Activated CD4-positive, alpha-beta T cell treated with anti-CD3 and anti-CD28 coated beads, Interleukin-2, amount 10 ng/mL, durations not matched to agents 7 days and 5 days (primary cell): ENCODE data around the gene IFT57. TPM values are rescaled to one million over a fixed set of nuclear protein-coding genes. Genes with fewer than 3 reads are reported as not detected.

Experiments used
- CTCF ChIA-PET: fragments of 350-600 bp; sonication (Branson Sonifier 250); formaldehyde crosslinking; loops from one replicate; lab custom pipeline; 2021; ENCODE audit warnings: antibody characterized with exemption; lab: Charles Lee
- POLR2A ChIA-PET: fragments of 350-600 bp; sonication (Branson Sonifier 250); formaldehyde crosslinking; loops from one replicate; lab custom pipeline; 2021; ENCODE audit warnings: antibody characterized with exemption; lab: Charles Lee
- DNase-seq: peaks from one replicate; pipeline ENCODE4 v3.0.0-alpha.2; 2020
- H3K27ac Mint-ChIP-seq: one replicate; pipeline ENCODE4 v1.8.0; 2021; ENCODE audit warnings: mild to moderate bottlenecking, moderate library complexity, mixed read lengths
- H3K27me3 Mint-ChIP-seq: one replicate; pipeline ENCODE4 v1.8.0; 2021; ENCODE audit warnings: mixed read lengths
- H3K36me3 Mint-ChIP-seq: one replicate; pipeline ENCODE4 v1.8.0; 2021; ENCODE audit warnings: low read depth, mixed read lengths
- H3K4me1 Mint-ChIP-seq: one replicate; pipeline ENCODE4 v1.8.0; 2021; ENCODE audit warnings: mixed read lengths
- H3K4me3 Mint-ChIP-seq: one replicate; pipeline ENCODE4 v1.8.0; 2021; ENCODE audit warnings: mild to moderate bottlenecking, moderate library complexity, mixed read lengths
- H3K9me3 Mint-ChIP-seq: one replicate; pipeline ENCODE4 v1.8.0; 2021; ENCODE audit warnings: mixed read lengths
- total RNA-seq, 2 experiments: library from RNA; stranded (reverse); gene quantifications; one replicate each; pipeline ENCODE4 v1.2.3, GENCODE V29; 2021

Gene IFT57
- total RNA-seq, 2 experiments from 2014 or later, result 23.8 to 25.7 TPM

DNA sequence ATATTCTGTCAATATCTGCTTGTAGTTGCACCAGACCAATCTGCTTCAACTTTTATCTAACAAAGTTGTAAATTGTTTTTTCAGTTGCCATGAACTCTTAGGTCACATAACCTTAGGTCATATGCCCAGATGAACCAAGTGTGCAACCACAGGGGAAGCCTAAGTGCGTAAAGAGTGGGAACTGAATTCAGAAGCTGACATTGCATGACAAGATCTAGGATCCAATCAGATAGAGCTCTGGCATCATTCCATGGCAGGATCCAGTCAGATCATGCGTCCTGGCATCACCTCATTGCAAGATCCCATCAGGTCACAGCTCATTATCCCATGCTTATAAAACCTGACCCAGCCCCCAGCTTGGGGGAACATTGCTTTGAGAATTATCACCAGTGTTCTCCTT lies 18.9 kb upstream of the IFT57 start:
- ChIA-PET CTCF (interaction anchor here (1.0 to 2.8 kb wide), 3 partner anchors 10 to 53 kb away, joined by 3 to 8 read pairs (median 5); no protein-coding TSS in a partner anchor), POLR2A (no interaction called here)
- Mint-ChIP-seq H3K4me1 (peaks cover 2% of the 10 kb centered on the region), H3K4me3 (no peak overlapping the region), H3K27ac (no peak overlapping the region), H3K9me3 (peaks cover 12% of the 10 kb centered on the region), H3K36me3 (peaks cover 10% of the 10 kb centered on the region), H3K27me3 (no peaks in the 10 kb centered on the region)
- DNase-seq, result no peak

GRCh38 chr3:108239082-108239481 lies 16.9 kb upstream of the IFT57 start:
- Mint-ChIP-seq H3K9me3 (peaks cover 8% of the 10 kb centered on the region), H3K4me1 (peaks cover 2% of the 10 kb centered on the region), H3K4me3 (no peak overlapping the region), H3K36me3 (peaks cover 6% of the 10 kb centered on the region), H3K27ac (no peak overlapping the region), H3K27me3 (no peaks in the 10 kb centered on the region)
- DNase-seq, result no peak
- POLR2A ChIA-PET, result no interaction called here
- CTCF ChIA-PET, result interaction anchor here (1.2 to 1.8 kb wide), 3 partner anchors 15 to 17 kb away, joined by 3 to 4 read pairs (median 3); partner anchors contain the start of gene IFT57

DNA sequence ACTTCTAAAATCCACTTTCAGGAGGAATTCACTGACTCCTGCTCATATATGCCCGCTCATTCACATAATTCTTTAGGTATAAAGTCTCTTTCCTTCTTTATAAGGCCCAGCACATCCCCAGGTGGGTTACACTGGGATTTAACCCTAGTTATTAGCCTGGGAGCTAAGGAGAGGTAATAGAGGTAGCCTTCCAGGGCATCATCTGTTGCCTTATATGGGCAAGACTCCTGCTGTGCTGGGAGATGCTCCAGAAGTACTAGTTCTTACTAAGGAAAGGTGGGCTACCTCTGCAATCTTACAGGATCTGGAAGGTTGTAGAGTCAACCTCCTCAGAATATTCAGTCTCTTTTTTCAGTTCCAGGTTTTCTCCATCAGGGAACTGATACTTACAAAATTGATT lies 13.1 kb upstream of the IFT57 start:
- Mint-ChIP-seq H3K27ac (no peak overlapping the region), H3K36me3 (peaks cover 4% of the 10 kb centered on the region), H3K9me3 (no peaks in the 10 kb centered on the region), H3K4me3 (no peak overlapping the region), H3K4me1 (peaks cover 2% of the 10 kb centered on the region), H3K27me3 (no peaks in the 10 kb centered on the region)
- ChIA-PET CTCF (interaction anchor here (1.3 kb wide), 1 partner anchor 12 kb away, joined by 3 read pairs; no protein-coding TSS in a partner anchor), POLR2A (no interaction called here)
- no peak for DNase-seq

- H3K4me3 Mint-ChIP-seq, result no peak overlapping the region
- ChIA-PET POLR2A (no interaction called here), CTCF (interaction anchor here (0.6 to 1.1 kb wide), 2 partner anchors 9 to 31 kb away, joined by 3 to 5 read pairs; no protein-coding TSS in a partner anchor)
- peaks cover 4% of the 10 kb centered on the region for H3K36me3 Mint-ChIP-seq
- H3K4me1 Mint-ChIP-seq, result no peaks in the 10 kb centered on the region
- no peaks in the 10 kb centered on the region for H3K9me3 Mint-ChIP-seq
- H3K27me3 Mint-ChIP-seq, result no peaks in the 10 kb centered on the region
- no peak overlapping the region for H3K27ac Mint-ChIP-seq
- no peak for DNase-seq
Measured at GRCh38 chr3:108234387-108234957, 12.2 kb upstream of the IFT57 start.

DNA sequence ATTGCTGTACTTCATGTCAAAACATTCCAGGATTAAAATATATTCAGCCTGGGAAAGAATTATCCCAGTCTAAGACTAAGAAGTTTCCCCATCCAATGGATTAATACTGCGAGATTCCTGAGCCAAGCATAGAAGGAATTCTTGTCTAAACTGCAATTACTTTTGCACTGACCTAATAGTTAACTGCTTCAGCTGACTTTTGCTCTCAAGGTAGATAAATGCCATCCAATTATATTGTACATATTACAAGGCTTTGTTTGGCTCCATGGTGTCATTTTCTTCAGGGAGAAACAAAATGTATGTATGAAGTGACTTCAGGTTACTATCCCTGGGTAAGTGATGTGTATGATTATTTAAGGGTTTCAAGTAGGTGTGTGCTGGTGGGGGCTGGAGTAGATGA lies 6.1 kb upstream of the IFT57 start:
- peaks cover 15% of the 10 kb centered on the region for H3K4me1 Mint-ChIP-seq
- no peak overlapping the region for H3K27ac Mint-ChIP-seq
- no peak for DNase-seq
- H3K9me3 Mint-ChIP-seq, result no peaks in the 10 kb centered on the region
- H3K36me3 Mint-ChIP-seq, result no peaks in the 10 kb centered on the region
- no peaks in the 10 kb centered on the region for H3K27me3 Mint-ChIP-seq
- ChIA-PET CTCF (interaction anchor here (0.8 to 1.5 kb wide), 4 partner anchors 13 to 88 kb away, joined by 3 read pairs; no protein-coding TSS in a partner anchor), POLR2A (interaction anchor here (0.6 kb wide), 1 partner anchor 233 kb away, joined by 3 read pairs; no protein-coding TSS in a partner anchor)
- H3K4me3 Mint-ChIP-seq, result no peak overlapping the region

DNA sequence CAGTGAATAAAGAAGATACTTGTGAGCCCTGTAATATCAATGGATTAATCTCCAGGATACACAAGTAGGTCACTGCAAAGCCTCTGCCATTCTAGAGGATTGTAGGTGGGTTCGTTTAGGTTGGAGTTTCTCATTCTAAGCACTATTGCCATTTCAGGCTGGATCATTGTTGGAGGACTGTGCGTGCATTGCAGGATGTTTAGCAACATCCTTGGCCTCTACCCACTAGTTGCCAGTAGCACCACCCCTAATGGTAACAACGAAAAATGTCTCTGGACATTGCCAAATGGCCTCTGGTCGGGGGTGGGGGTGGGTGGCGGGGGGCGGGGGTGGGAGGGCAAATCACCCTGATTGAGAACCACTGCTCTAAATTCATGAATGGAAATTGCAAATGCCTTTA lies 4.9 kb upstream of the IFT57 start:
- no peak overlapping the region for H3K4me3 Mint-ChIP-seq
- H3K27ac Mint-ChIP-seq, result no peak overlapping the region
- no peaks in the 10 kb centered on the region for H3K36me3 Mint-ChIP-seq
- H3K4me1 Mint-ChIP-seq, result peaks cover 18% of the 10 kb centered on the region
- ChIA-PET CTCF (no interaction called here), POLR2A (no interaction called here)
- DNase-seq, result no peak
- H3K9me3 Mint-ChIP-seq, result no peaks in the 10 kb centered on the region
- H3K27me3 Mint-ChIP-seq, result no peaks in the 10 kb centered on the region

- no peaks in the 10 kb centered on the region for H3K9me3 Mint-ChIP-seq
- no peak for DNase-seq
- ChIA-PET POLR2A (no interaction called here), CTCF (interaction anchor here (0.6 to 1.5 kb wide), 3 partner anchors 13 to 93 kb away, joined by 3 to 5 read pairs (median 3); no protein-coding TSS in a partner anchor)
- no peak overlapping the region for H3K27ac Mint-ChIP-seq
- no peaks in the 10 kb centered on the region for H3K27me3 Mint-ChIP-seq
- H3K36me3 Mint-ChIP-seq, result no peaks in the 10 kb centered on the region
- H3K4me1 Mint-ChIP-seq, result peaks cover 37% of the 10 kb centered on the region
- no peak overlapping the region for H3K4me3 Mint-ChIP-seq
Measured at GRCh38 chr3:108225221-108225620, 3.0 kb upstream of the IFT57 start.

DNA sequence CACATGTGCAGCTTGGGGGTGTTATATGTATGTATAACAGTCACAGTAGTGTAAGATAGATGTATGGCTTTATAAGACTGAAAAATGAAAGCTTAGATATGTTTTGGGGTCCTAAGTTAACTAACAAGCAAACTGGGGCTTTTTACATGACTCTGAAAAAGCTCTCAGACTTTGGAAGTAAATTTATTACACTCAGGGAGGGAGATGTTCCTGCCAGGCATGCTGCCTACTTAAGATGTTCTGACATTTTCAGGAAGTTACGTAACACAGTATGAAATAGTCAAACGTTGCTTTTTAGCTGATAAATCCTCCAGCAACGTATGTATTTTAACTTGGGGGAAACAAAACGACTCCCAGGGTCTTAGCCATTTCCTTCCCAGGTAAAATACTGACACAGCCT lies 1.7 kb upstream of the IFT57 start:
- Mint-ChIP-seq H3K27ac (peak overlapping the region; percentile 97), H3K9me3 (no peaks in the 10 kb centered on the region), H3K4me3 (peak overlapping the region; percentile 94), H3K4me1 (peaks cover 46% of the 10 kb centered on the region), H3K27me3 (no peaks in the 10 kb centered on the region), H3K36me3 (no peaks in the 10 kb centered on the region)
- POLR2A ChIA-PET, result no interaction called here
- CTCF ChIA-PET, result interaction anchor here (1.5 to 1.9 kb wide), 4 partner anchors 15 to 68 kb away, joined by 3 to 6 read pairs (median 4); no protein-coding TSS in a partner anchor
- DNase-seq, result no peak

DNA sequence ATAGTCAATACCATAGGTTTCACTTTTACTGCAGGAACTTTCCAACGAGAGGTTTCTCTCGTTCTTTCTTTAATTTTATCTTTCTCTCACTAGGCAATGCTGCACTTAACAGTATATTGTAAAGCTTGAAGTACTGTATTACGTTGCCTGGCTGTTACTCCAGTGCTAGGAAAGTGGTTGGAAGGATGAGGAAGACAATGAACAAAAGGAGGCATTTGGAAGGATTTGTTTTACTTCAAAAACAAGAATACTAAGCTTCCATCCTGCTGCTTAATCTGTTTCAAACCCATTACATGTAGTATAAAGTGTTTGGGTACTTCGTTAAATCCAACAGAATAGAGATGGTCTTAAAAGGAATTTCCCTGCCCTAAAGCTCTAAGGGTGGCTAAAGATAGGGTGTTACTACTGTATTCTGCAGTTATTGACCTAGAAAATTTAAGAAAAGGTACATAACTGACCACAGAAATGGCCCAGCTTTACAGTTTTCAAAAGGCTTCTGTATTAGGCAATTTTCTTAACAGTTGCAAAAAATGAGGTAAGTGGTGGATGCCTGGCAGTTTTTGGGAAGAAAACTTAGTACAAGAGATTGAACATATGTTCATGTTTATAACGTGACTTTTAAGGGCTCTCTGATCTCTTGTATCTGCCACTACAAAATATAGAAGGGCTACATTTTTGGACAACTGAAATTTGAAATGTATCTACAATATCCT lies 785 bp upstream of the IFT57 start:
- ChIA-PET CTCF (interaction anchor here (0.9 to 1.9 kb wide), 6 partner anchors 12 to 69 kb away, joined by 3 to 6 read pairs (median 4); no protein-coding TSS in a partner anchor), POLR2A (interaction anchor here (0.9 kb wide), 1 partner anchor 97 kb away, joined by 3 read pairs; no protein-coding TSS in a partner anchor)
- DNase-seq, result no peak
- peak overlapping the region; percentile 97 for H3K27ac Mint-ChIP-seq
- H3K9me3 Mint-ChIP-seq, result no peaks in the 10 kb centered on the region
- H3K4me1 Mint-ChIP-seq, result peaks cover 46% of the 10 kb centered on the region
- H3K4me3 Mint-ChIP-seq, result peak overlapping the region; percentile 94
- H3K36me3 Mint-ChIP-seq, result peaks cover under 1% of the 10 kb centered on the region
- no peaks in the 10 kb centered on the region for H3K27me3 Mint-ChIP-seq

GRCh38 chr3:108221393-108221792 lies 831 bp downstream of the IFT57 start:
- peaks cover 50% of the 10 kb centered on the region for H3K4me1 Mint-ChIP-seq

GRCh38 chr3:108219336-108219735 lies 2.9 kb downstream of the IFT57 start:
- POLR2A ChIA-PET, result no interaction called here
- peaks cover 18% of the 10 kb centered on the region for H3K36me3 Mint-ChIP-seq
- no peak for DNase-seq
- peaks cover 54% of the 10 kb centered on the region for H3K4me1 Mint-ChIP-seq
- H3K27me3 Mint-ChIP-seq, result no peaks in the 10 kb centered on the region
- no peak overlapping the region for H3K4me3 Mint-ChIP-seq
- CTCF ChIA-PET, result no interaction called here
- no peaks in the 10 kb centered on the region for H3K9me3 Mint-ChIP-seq
- no peak overlapping the region for H3K27ac Mint-ChIP-seq

More at GRCh38 chr3:108221393-108221792, 831 bp downstream of the IFT57 start:
- Mint-ChIP-seq H3K36me3 (peaks cover 8% of the 10 kb centered on the region), H3K27me3 (no peaks in the 10 kb centered on the region), H3K4me3 (peak overlapping the region; percentile 94), H3K27ac (peak overlapping the region; percentile 97), H3K9me3 (no peaks in the 10 kb centered on the region)
- ChIA-PET CTCF (interaction anchor here (1.1 kb wide), 1 partner anchor 11 kb away, joined by 3 read pairs; no protein-coding TSS in a partner anchor), POLR2A (no interaction called here)
- no peak for DNase-seq

DNA sequence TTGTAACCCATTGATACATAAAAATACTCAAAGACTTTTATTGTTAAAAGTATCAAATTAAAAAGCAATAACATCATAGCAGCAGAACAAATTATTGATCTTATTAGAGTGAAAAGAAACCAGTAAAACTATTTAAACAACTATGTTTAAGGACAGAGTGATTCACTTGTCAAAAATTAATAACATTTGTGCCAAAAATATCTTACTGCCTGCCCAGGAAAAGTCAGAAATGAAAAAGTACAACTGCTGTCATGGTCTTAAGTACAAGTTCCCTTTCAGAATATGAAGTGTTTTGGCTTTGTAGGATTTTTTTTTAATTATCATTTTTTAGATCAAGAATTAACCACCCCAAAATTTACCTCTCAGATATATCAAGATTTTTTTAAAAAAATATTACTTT lies 3.4 kb downstream of the IFT57 start:
- ChIA-PET POLR2A (no interaction called here), CTCF (no interaction called here)
- Mint-ChIP-seq H3K9me3 (no peaks in the 10 kb centered on the region), H3K27ac (no peak overlapping the region), H3K4me1 (peaks cover 49% of the 10 kb centered on the region), H3K4me3 (no peak overlapping the region), H3K36me3 (peaks cover 18% of the 10 kb centered on the region), H3K27me3 (no peaks in the 10 kb centered on the region)
- no peak for DNase-seq

DNA sequence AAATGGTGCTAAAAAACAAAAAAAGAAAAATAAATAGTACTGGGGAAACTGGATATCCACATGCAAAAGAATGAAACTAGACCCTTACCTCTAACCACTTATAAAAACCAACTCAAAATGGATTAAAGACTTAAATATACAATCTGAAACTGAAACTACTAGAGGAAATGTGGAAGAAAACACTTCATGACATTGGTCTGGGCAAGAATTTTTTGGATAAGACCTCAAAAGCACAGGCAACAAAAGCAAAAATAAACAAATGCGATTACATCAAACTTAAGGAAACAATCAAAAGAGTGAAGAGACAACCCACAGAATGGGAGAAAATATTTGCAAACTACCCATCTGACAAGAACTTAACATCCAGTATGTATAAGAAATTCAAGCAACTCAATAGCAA lies 6.4 kb downstream of the IFT57 start:
- ChIA-PET CTCF (no interaction called here), POLR2A (no interaction called here)
- peaks cover 5% of the 10 kb centered on the region for H3K9me3 Mint-ChIP-seq
- peak overlapping the region; percentile 33 for H3K27ac Mint-ChIP-seq
- H3K36me3 Mint-ChIP-seq, result peaks cover 32% of the 10 kb centered on the region
- no peak for DNase-seq
- no peak overlapping the region for H3K4me3 Mint-ChIP-seq
- no peaks in the 10 kb centered on the region for H3K27me3 Mint-ChIP-seq
- peaks cover 31% of the 10 kb centered on the region for H3K4me1 Mint-ChIP-seq
